Measurements from ENCODE around the gene PPP1R13L. TPM values are rescaled to one million over a fixed set of nuclear protein-coding genes. Genes with fewer than 3 reads are reported as not detected.

The PPP1R13L gene
- total RNA-seq, 1 experiment from 2014 or later = 36.4 TPM

- CTCF ChIA-PET = interaction anchor here (0.5 kb wide), 1 partner anchor 23 kb away, joined by 3 read pairs; the partner anchor contains the start of gene KLC3
- BruUV-seq (replicated peaks) = no TSS peak
- no peak for ATAC-seq
These were observed 40.9 kb downstream of the PPP1R13L start for GRCh38 chr19:45363861-45364459.

DNA sequence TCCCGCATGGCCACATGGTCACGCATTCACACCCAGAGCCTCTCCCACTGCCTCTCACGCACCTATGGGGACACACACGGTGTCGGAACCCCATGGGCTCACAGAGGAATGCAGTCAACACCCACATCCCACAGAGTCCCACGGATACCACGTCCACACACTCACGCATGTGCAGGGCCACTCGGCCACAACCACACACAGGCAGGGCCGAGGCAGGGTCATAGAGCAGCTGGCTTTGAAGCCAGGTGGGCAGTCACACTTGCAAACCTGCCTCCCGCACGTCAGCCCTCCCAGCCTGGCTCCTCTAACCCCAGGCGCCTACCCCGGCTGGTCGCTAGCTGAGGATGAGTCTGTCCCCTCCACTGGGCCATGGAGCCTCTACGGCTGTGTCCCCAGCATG is 42.6 kb downstream of the PPP1R13L start:
- no peaks in the 10 kb centered on the region for H3K79me2 ChIP-seq (ENCODE audit: low read length)
- ATAC-seq (no peak), DNase-seq (no peak)
- no peak overlapping the region for H2AFZ ChIP-seq (ENCODE audit: low read length)
- TF ChIP-seq EZH2 (IDR thresholded peaks at IDR 0.05; ENCODE audit: low read length, unreplicated experiment) = no peak
- TF ChIP-seq, protein P1, sequence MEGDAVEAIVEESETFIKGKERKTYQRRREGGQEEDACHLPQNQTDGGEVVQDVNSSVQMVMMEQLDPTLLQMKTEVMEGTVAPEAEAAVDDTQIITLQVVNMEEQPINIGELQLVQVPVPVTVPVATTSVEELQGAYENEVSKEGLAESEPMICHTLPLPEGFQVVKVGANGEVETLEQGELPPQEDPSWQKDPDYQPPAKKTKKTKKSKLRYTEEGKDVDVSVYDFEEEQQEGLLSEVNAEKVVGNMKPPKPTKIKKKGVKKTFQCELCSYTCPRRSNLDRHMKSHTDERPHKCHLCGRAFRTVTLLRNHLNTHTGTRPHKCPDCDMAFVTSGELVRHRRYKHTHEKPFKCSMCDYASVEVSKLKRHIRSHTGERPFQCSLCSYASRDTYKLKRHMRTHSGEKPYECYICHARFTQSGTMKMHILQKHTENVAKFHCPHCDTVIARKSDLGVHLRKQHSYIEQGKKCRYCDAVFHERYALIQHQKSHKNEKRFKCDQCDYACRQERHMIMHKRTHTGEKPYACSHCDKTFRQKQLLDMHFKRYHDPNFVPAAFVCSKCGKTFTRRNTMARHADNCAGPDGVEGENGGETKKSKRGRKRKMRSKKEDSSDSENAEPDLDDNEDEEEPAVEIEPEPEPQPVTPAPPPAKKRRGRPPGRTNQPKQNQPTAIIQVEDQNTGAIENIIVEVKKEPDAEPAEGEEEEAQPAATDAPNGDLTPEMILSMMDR (conservative IDR thresholded peaks at IDR 0.05; ENCODE audit: low read depth, low read length) = no peak
- no peak for TF ChIP-seq EZH2phosphoT487 (IDR thresholded peaks at IDR 0.05; ENCODE audit: borderline replicate concordance, low read length)
- no peak overlapping the region for H3K27ac ChIP-seq (ENCODE audit: low read length)
- H3K27me3 ChIP-seq (ENCODE audit: low read length) = no peaks in the 10 kb centered on the region
- no peak overlapping the region for H3K4me2 ChIP-seq (ENCODE audit: low read length)
- no TSS peak for BruUV-seq (replicated peaks)
- intact Hi-C loops (cut with micrococcal nuclease) = no loop called here
- H3K4me3 ChIP-seq (ENCODE audit: low read length) = no peak overlapping the region
- no peaks in the 10 kb centered on the region for H3K4me1 ChIP-seq (ENCODE audit: insufficient read depth, low read length)
- no peak overlapping the region for H3K9ac ChIP-seq (ENCODE audit: low read length)
- no peaks in the 10 kb centered on the region for H4K20me1 ChIP-seq (ENCODE audit: low read length)
- H3K9me2 ChIP-seq (replicated peaks; ENCODE audit: low read length) = no peaks in the 10 kb centered on the region
- H3K9me3 ChIP-seq (ENCODE audit: low read length) = no peaks in the 10 kb centered on the region
- POLR2A ChIA-PET (ENCODE audit: unreplicated experiment) = no interaction called here
- peaks cover 12% of the 10 kb centered on the region for H3K36me3 ChIP-seq (ENCODE audit: low read depth, low read length)
- CTCF ChIA-PET = no interaction called here
- H3F3A ChIP-seq (ENCODE audit: low read length, unreplicated experiment) = no peaks in the 10 kb centered on the region

More at GRCh38 chr19:45363861-45364459, 40.9 kb downstream of the PPP1R13L start:
- no peak overlapping the region for H3K4me3 ChIP-seq (ENCODE audit: low read length)
- H3K9ac ChIP-seq (ENCODE audit: low read length) = no peak overlapping the region
- peaks cover 16% of the 10 kb centered on the region for H3K79me2 ChIP-seq (ENCODE audit: low read length)
- no peaks in the 10 kb centered on the region for H3K9me3 ChIP-seq (ENCODE audit: low read length)
- no peaks in the 10 kb centered on the region for H3F3A ChIP-seq (ENCODE audit: low read length, unreplicated experiment)
- H3K27ac ChIP-seq (ENCODE audit: low read length) = no peak overlapping the region
- peaks cover 9% of the 10 kb centered on the region; the same call in 1 of the 2 replicates for H3K36me3 ChIP-seq (ENCODE audit: low read depth, low read length)
- TF ChIP-seq EZH2 (IDR thresholded peaks at IDR 0.05; ENCODE audit: low read length, unreplicated experiment) (no peak), EZH2phosphoT487 (IDR thresholded peaks at IDR 0.05; ENCODE audit: borderline replicate concordance, low read length) (no peak)
- TF ChIP-seq, protein P1 (conservative IDR thresholded peaks at IDR 0.05; ENCODE audit: low read depth, low read length) = no peak
- peaks cover 4% of the 10 kb centered on the region; the same call in 1 of the 2 replicates for H3K4me1 ChIP-seq (ENCODE audit: insufficient read depth, low read length)
- no peaks in the 10 kb centered on the region for H4K20me1 ChIP-seq (ENCODE audit: low read length)
- no peak for DNase-seq
- no peak overlapping the region for H2AFZ ChIP-seq (ENCODE audit: low read length)
- H3K4me2 ChIP-seq (ENCODE audit: low read length) = no peak overlapping the region
- no peaks in the 10 kb centered on the region for H3K27me3 ChIP-seq (ENCODE audit: low read length)
- intact Hi-C loops (cut with micrococcal nuclease) = no loop called here
- H3K9me2 ChIP-seq (replicated peaks; ENCODE audit: low read length) = no peaks in the 10 kb centered on the region
- POLR2A ChIA-PET (ENCODE audit: unreplicated experiment) = no interaction called here

DNA sequence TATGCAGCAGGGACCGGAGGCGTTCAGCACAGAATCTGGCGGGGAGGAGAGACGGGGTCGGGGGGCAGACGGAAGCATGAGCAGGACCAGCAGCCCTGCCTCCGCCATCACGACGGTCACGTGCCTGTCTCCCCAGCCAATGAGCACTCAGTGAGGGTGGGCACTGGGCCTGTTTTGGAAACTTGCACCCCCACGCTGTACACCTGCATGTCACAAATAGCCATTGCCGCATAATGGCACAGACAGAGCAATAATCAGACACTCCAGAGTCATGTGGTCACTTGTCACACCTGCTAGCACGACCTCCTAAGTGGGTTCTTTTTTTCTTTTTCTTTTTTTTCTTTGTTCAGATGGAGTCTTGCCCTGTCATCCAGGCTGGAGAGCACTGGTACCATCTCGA is 43.3 kb downstream of the PPP1R13L start:
- Histone ChIP-seq H4K20me1 (ENCODE audit: low read length) (no peaks in the 10 kb centered on the region), H3K9me3 (ENCODE audit: low read length) (no peaks in the 10 kb centered on the region), H3K9ac (ENCODE audit: low read length) (no peak overlapping the region), H3K27me3 (ENCODE audit: low read length) (no peaks in the 10 kb centered on the region), H3K4me3 (ENCODE audit: low read length) (no peak overlapping the region), H3F3A (ENCODE audit: low read length, unreplicated experiment) (no peaks in the 10 kb centered on the region), H2AFZ (ENCODE audit: low read length) (no peak overlapping the region), H3K79me2 (ENCODE audit: low read length) (no peaks in the 10 kb centered on the region), H3K9me2 (replicated peaks; ENCODE audit: low read length) (no peaks in the 10 kb centered on the region), H3K4me2 (ENCODE audit: low read length) (no peak overlapping the region), H3K4me1 (ENCODE audit: insufficient read depth, low read length) (no peaks in the 10 kb centered on the region), H3K36me3 (ENCODE audit: low read depth, low read length) (peaks cover 12% of the 10 kb centered on the region), H3K27ac (ENCODE audit: low read length) (no peak overlapping the region)
- ATAC-seq (no peak), DNase-seq (no peak)
- TF ChIP-seq, protein P1 (conservative IDR thresholded peaks at IDR 0.05; ENCODE audit: low read depth, low read length) = no peak
- TF ChIP-seq EZH2 (IDR thresholded peaks at IDR 0.05; ENCODE audit: low read length, unreplicated experiment) (no peak), EZH2phosphoT487 (IDR thresholded peaks at IDR 0.05; ENCODE audit: borderline replicate concordance, low read length) (no peak)
- intact Hi-C loops (cut with micrococcal nuclease) = no loop called here
- ChIA-PET CTCF (no interaction called here), POLR2A (ENCODE audit: unreplicated experiment) (no interaction called here)
- BruUV-seq (replicated peaks) = no TSS peak
